ENCODE data around the gene MYEF2. TPM values are rescaled to one million over a fixed set of nuclear protein-coding genes. Genes with fewer than 3 reads are reported as not detected.

MYEF2 gene
- total and polyA plus RNA-seq, 10 of the 15 experiments (the other 5 are each of a cell fraction or from before 2014, with no cell fraction given): 9.2 to 47.0 (median 19.9) TPM

- in situ Hi-C loops (cut with MboI): loop anchor here (10.0 kb wide), 1 partner anchor 892 kb away; no protein-coding TSS in a partner anchor
- Histone ChIP-seq H3K4me1 (ENCODE audit: control insufficient read depth, insufficient read depth, low read length) (no peaks in the 10 kb centered on the region), H3K4me2 (ENCODE audit: control insufficient read depth, insufficient read depth) (no peak overlapping the region), H3K79me2 (ENCODE audit: control insufficient read depth, insufficient read depth, low read length) (no peaks in the 10 kb centered on the region), H3K9me3 (replicated peaks; ENCODE audit: control insufficient read depth, insufficient read depth, low read length) (no peaks in the 10 kb centered on the region), H3K36me3 (ENCODE audit: control insufficient read depth in 2 of 2, insufficient read depth in 2 of 2, low read length in 1 of 2) (no peaks in the 10 kb centered on the region), H3K9ac (ENCODE audit: control insufficient read depth, insufficient read depth, low read length) (no peak overlapping the region), H3K27me3 (replicated peaks in 1 of 2; ENCODE audit: control insufficient read depth in 2 of 2, insufficient read depth in 2 of 2, low read length in 1 of 2) (no peaks in the 10 kb centered on the region), H2AFZ (ENCODE audit: control insufficient read depth, low read depth, low read length) (no peak overlapping the region), H3K27ac (ENCODE audit: control insufficient read depth, insufficient read depth) (no peak overlapping the region), H4K20me1 (ENCODE audit: control insufficient read depth, insufficient read depth) (no peaks in the 10 kb centered on the region), H3K4me3 (no peak overlapping the region)
- TF ChIP-seq ETV6 (conservative IDR thresholded peaks at IDR 0.05 in 1 of 2, IDR thresholded peaks at IDR 0.05 in 1 of 2; ENCODE audit: borderline replicate concordance in 1 of 2, low read depth in 1 of 2) (no peak), IRF4 (IDR thresholded peaks at IDR 0.05; ENCODE audit: low read depth, low read length) (no peak), TBL1XR1 (IDR thresholded peaks at IDR 0.05; ENCODE audit: low read depth, low read length) (no peak), MTA3 (IDR thresholded peaks at IDR 0.05; ENCODE audit: borderline replicate concordance, low read length) (no peak), SUZ12 (IDR thresholded peaks at IDR 0.05; ENCODE audit: unreplicated experiment) (no peak), ZNF217 (IDR thresholded peaks at IDR 0.05) (no peak), BRCA1 (IDR thresholded peaks at IDR 0.05; ENCODE audit: low read depth, low read length) (no peak)
- TF ChIP-seq, protein P1, sequence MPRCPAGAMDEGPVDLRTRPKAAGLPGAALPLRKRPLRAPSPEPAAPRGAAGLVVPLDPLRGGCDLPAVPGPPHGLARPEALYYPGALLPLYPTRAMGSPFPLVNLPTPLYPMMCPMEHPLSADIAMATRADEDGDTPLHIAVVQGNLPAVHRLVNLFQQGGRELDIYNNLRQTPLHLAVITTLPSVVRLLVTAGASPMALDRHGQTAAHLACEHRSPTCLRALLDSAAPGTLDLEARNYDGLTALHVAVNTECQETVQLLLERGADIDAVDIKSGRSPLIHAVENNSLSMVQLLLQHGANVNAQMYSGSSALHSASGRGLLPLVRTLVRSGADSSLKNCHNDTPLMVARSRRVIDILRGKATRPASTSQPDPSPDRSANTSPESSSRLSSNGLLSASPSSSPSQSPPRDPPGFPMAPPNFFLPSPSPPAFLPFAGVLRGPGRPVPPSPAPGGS (IDR thresholded peaks at IDR 0.05; ENCODE audit: borderline replicate concordance, insufficient read depth, low read depth, low read length, poor library complexity, severe bottlenecking): no peak
- TF ChIP-seq, protein P2, sequence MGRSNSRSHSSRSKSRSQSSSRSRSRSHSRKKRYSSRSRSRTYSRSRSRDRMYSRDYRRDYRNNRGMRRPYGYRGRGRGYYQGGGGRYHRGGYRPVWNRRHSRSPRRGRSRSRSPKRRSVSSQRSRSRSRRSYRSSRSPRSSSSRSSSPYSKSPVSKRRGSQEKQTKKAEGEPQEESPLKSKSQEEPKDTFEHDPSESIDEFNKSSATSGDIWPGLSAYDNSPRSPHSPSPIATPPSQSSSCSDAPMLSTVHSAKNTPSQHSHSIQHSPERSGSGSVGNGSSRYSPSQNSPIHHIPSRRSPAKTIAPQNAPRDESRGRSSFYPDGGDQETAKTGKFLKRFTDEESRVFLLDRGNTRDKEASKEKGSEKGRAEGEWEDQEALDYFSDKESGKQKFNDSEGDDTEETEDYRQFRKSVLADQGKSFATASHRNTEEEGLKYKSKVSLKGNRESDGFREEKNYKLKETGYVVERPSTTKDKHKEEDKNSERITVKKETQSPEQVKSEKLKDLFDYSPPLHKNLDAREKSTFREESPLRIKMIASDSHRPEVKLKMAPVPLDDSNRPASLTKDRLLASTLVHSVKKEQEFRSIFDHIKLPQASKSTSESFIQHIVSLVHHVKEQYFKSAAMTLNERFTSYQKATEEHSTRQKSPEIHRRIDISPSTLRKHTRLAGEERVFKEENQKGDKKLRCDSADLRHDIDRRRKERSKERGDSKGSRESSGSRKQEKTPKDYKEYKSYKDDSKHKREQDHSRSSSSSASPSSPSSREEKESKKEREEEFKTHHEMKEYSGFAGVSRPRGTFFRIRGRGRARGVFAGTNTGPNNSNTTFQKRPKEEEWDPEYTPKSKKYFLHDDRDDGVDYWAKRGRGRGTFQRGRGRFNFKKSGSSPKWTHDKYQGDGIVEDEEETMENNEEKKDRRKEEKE (IDR thresholded peaks at IDR 0.05): no peak
- TF ChIP-seq, protein P3, sequence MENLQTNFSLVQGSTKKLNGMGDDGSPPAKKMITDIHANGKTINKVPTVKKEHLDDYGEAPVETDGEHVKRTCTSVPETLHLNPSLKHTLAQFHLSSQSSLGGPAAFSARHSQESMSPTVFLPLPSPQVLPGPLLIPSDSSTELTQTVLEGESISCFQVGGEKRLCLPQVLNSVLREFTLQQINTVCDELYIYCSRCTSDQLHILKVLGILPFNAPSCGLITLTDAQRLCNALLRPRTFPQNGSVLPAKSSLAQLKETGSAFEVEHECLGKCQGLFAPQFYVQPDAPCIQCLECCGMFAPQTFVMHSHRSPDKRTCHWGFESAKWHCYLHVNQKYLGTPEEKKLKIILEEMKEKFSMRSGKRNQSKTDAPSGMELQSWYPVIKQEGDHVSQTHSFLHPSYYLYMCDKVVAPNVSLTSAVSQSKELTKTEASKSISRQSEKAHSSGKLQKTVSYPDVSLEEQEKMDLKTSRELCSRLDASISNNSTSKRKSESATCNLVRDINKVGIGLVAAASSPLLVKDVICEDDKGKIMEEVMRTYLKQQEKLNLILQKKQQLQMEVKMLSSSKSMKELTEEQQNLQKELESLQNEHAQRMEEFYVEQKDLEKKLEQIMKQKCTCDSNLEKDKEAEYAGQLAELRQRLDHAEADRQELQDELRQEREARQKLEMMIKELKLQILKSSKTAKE (IDR thresholded peaks at IDR 0.05; ENCODE audit: low read depth, poor library complexity, severe bottlenecking): no peak
- TF ChIP-seq, protein P4, sequence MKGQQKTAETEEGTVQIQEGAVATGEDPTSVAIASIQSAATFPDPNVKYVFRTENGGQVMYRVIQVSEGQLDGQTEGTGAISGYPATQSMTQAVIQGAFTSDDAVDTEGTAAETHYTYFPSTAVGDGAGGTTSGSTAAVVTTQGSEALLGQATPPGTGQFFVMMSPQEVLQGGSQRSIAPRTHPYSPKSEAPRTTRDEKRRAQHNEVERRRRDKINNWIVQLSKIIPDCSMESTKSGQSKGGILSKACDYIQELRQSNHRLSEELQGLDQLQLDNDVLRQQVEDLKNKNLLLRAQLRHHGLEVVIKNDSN (IDR thresholded peaks at IDR 0.05; ENCODE audit: borderline replicate concordance, extremely low read length, insufficient read depth, low read depth, low read length): no peak
- FAIRE-seq (no peak), ATAC-seq (no peak), DNase-seq (ENCODE audit: low read depth, low spot score) (no peak)
- POLR2A ChIA-PET: no interaction called here
- RAD21 ChIA-PET (ENCODE audit: unreplicated experiment): no interaction called here
- SMC1A ChIA-PET (ENCODE audit: uncharacterized antibody, unreplicated experiment): no interaction called here
- BruUV-seq (replicated peaks): no TSS peak
- CTCF ChIA-PET: no interaction called here
- intact Hi-C loops (cut with micrococcal nuclease; ENCODE audit: unreplicated experiment): loop anchor here (5.0 to 10.0 kb wide), 3 partner anchors 99 to 892 kb away; no protein-coding TSS in a partner anchor
- 34% methylated on average over 5 of the region's 5 CpGs for WGBS (ENCODE audit: insufficient coverage, insufficient replicate concordance, low lambda C conversion rate, missing lambda C conversion rate)
Observed at GRCh38 chr15:48086576-48086975, 91.5 kb downstream of the MYEF2 start.
